ENCODE results near the gene ALDH1L1. TPM values are rescaled to one million over a fixed set of nuclear protein-coding genes. Genes with fewer than 3 reads are reported as not detected.

Gene ALDH1L1
- total RNA-seq, 1 donor from 2014 or later, result not detected

- DNase-seq (ENCODE audit: low read depth in 2 of 2), result no peak
Measured at GRCh38 chr3:126154391-126155279, 25.8 kb downstream of the ALDH1L1 start.

- DNase-seq (ENCODE audit: low read depth in 2 of 2), result no peak
Measured at GRCh38 chr3:126153695-126154360, 26.6 kb downstream of the ALDH1L1 start.

- no peak for DNase-seq (ENCODE audit: low read depth in 2 of 2)
Measured at GRCh38 chr3:126152901-126153694, 27.3 kb downstream of the ALDH1L1 start.

- DNase-seq (ENCODE audit: low read depth in 2 of 2), result no peak
Measured at GRCh38 chr3:126152458-126152857, 27.9 kb downstream of the ALDH1L1 start.

GRCh38 chr3:126151562-126152302 is 28.7 kb downstream of the ALDH1L1 start:
- DNase-seq (ENCODE audit: low read depth in 2 of 2), result no peak

GRCh38 chr3:126149960-126150515 is 30.3 kb downstream of the ALDH1L1 start:
- no peak for DNase-seq (ENCODE audit: low read depth in 2 of 2)

- DNase-seq (ENCODE audit: low read depth in 2 of 2), result no peak
Measured at GRCh38 chr3:126149256-126149902, 31.0 kb downstream of the ALDH1L1 start.

- no peak for DNase-seq (ENCODE audit: low read depth in 2 of 2)
Measured at GRCh38 chr3:126147932-126148683, 32.3 kb downstream of the ALDH1L1 start.

- no peak for DNase-seq (ENCODE audit: low read depth in 2 of 2)
Measured at GRCh38 chr3:126147147-126147931, 33.0 kb downstream of the ALDH1L1 start.

GRCh38 chr3:126146525-126147146 is 33.8 kb downstream of the ALDH1L1 start:
- DNase-seq (ENCODE audit: low read depth in 2 of 2), result no peak

GRCh38 chr3:126146034-126146433 is 34.4 kb downstream of the ALDH1L1 start:
- no peak for DNase-seq (ENCODE audit: low read depth in 2 of 2)

GRCh38 chr3:126142652-126143051 is 37.7 kb downstream of the ALDH1L1 start:
- DNase-seq (ENCODE audit: low read depth in 2 of 2), result no peak

- no peak for DNase-seq (ENCODE audit: low read depth in 2 of 2)
Measured at GRCh38 chr3:126137490-126138130, 42.8 kb downstream of the ALDH1L1 start.

GRCh38 chr3:126136428-126137220 is 43.8 kb downstream of the ALDH1L1 start:
- no peak for DNase-seq (ENCODE audit: low read depth in 2 of 2)

GRCh38 chr3:126135406-126136076 is 44.8 kb downstream of the ALDH1L1 start:
- no peak for DNase-seq (ENCODE audit: low read depth in 2 of 2)

GRCh38 chr3:126135071-126135405 is 45.3 kb downstream of the ALDH1L1 start:
- DNase-seq (ENCODE audit: low read depth in 2 of 2), result no peak
